GM23248 (cell line): ENCODE data around the gene SLC37A3. TPM values are rescaled to one million over a fixed set of nuclear protein-coding genes. Genes with fewer than 3 reads are reported as not detected.
A peak's percentile ranks its signal among the peaks of the same experiment; 100 is the strongest.

Source experiments
- DNase-seq: peaks from one replicate; pipeline ENCODE4 v3.0.0-alpha.2; 2015
- H2AFZ ChIP-seq: fragments of 200-600 bp; sonication (generic); 2 replicates; pipeline ENCODE4 v1.6.1; 2016; ENCODE audit warnings: antibody characterized with exemption
- H3F3A ChIP-seq: fragments of 200-600 bp; sonication (generic); 2 replicates; pipeline ENCODE4 v1.6.1; 2016; ENCODE audit warnings: mild to moderate bottlenecking, antibody characterized with exemption, mixed run types; ENCODE audit not compliant: insufficient read depth
- H3K27ac ChIP-seq: fragments of 200-600 bp; sonication (generic); 2 replicates; pipeline ENCODE4 v1.5.1; 2016; ENCODE audit warnings: mild to moderate bottlenecking
- H3K27me3 ChIP-seq: fragments of 200-600 bp; sonication (generic); replicated peaks from 2 replicates; pipeline ENCODE4 v1.6.1; 2016; ENCODE audit warnings: mild to moderate bottlenecking; ENCODE audit not compliant: insufficient read depth
- H3K36me3 ChIP-seq: fragments of 200-600 bp; sonication (generic); 2 replicates; pipeline ENCODE4 v1.6.1; 2016; ENCODE audit warnings: low read depth, mild to moderate bottlenecking
- H3K4me1 ChIP-seq: fragments of 200-600 bp; sonication (generic); 2 replicates; pipeline ENCODE4 v1.6.1; 2016; ENCODE audit warnings: mild to moderate bottlenecking; ENCODE audit not compliant: insufficient read depth
- H3K4me2 ChIP-seq: fragments of 200-600 bp; sonication (generic); one replicate; pipeline ENCODE4 v1.6.1; 2016; ENCODE audit warnings: mild to moderate bottlenecking; ENCODE audit not compliant: unreplicated experiment
- H3K4me3 ChIP-seq: fragments of 200-600 bp; sonication (generic); 2 replicates; pipeline ENCODE4 v1.5.1; 2016; ENCODE audit warnings: mild to moderate bottlenecking
- H3K79me2 ChIP-seq: fragments of 200-600 bp; sonication (generic); 2 replicates; pipeline ENCODE4 v1.6.1; 2016; ENCODE audit warnings: mild to moderate bottlenecking; ENCODE audit not compliant: insufficient read depth
- H3K9ac ChIP-seq: fragments of 200-600 bp; sonication (generic); 2 replicates; pipeline ENCODE4 v1.6.1; 2016; ENCODE audit warnings: mild to moderate bottlenecking
- H3K9me2 ChIP-seq: fragments of 200-600 bp; sonication (generic); 2 replicates; pipeline ENCODE4 v1.6.1; 2016; ENCODE audit warnings: mixed run types, mild to moderate bottlenecking, moderate library complexity; ENCODE audit not compliant: insufficient read depth
- H3K9me3 ChIP-seq: fragments of 200-600 bp; sonication (generic); one replicate; pipeline ENCODE4 v1.6.1; 2017; ENCODE audit warnings: low read depth
- H4K20me1 ChIP-seq: fragments of 200-600 bp; sonication (generic); 2 replicates; pipeline ENCODE4 v1.6.0; 2016; ENCODE audit not compliant: insufficient read depth
- EZH2 ChIP-seq: fragments of 200-600 bp; sonication (generic); IDR thresholded peaks from 2 replicates; pipeline ENCODE4 v1.6.1; 2018; ENCODE audit warnings: antibody characterized with exemption, mild to moderate bottlenecking; ENCODE audit not compliant: insufficient read depth, poor library complexity, severe bottlenecking
- EZH2phosphoT487 ChIP-seq: fragments of 200-600 bp; sonication (generic); IDR thresholded peaks from 2 replicates; pipeline ENCODE4 v1.6.1; 2018; ENCODE audit warnings: antibody characterized with exemption, moderate library complexity, mild to moderate bottlenecking, low read depth; ENCODE audit not compliant: insufficient read depth
- WGBS, 2 experiments: methylation state at CpG; one replicate each; pipeline ENCODE4 v1.1.6; 2015 to 2017; ENCODE audit warnings: low lambda C conversion rate in 2 of 2, low coverage in 1 of 2; ENCODE audit errors: missing lambda C conversion rate in 2 of 2; 5-methylcytosine and 5-hydroxymethylcytosine counted together
- in situ Hi-C: fragments of 300-500 bp; cut with MboI; formaldehyde crosslinking; loops from 2 replicates; pipeline ENCODE4 v1.15.0; 2020
- polyA plus RNA-seq: library from polyadenylated mRNA; unstranded; fragments of >200 nt; fragmentation: Nextera tagmentation; extraction: Ambion mirVana; gene quantifications from 2 replicates; pipeline ENCODE4 v1.2.1, GENCODE V29; 2016
- total RNA-seq: library from RNA; depleted of rRNA; stranded (reverse); fragments of >200 nt; shearing (Covaris generic); gene quantifications from 2 replicates; pipeline ENCODE4 v1.2.3, GENCODE V29; 2014

The SLC37A3 gene
- total and polyA plus RNA-seq, 2 experiments from 2014 or later = 39.8 to 61.7 TPM

GRCh38 chr7:140375323-140375722 lies 23.0 kb downstream of the SLC37A3 start:
- Histone ChIP-seq H3K9me3 (no peaks in the 10 kb centered on the region), H3K4me2 (no peak overlapping the region), H3K4me1 (no peaks in the 10 kb centered on the region), H3K36me3 (peaks cover 9% of the 10 kb centered on the region; the same call in 1 of the 2 replicates), H3K4me3 (no peak overlapping the region), H3K79me2 (peaks cover 4% of the 10 kb centered on the region; the same call in 1 of the 2 replicates), H3K9ac (no peak overlapping the region), H4K20me1 (no peaks in the 10 kb centered on the region), H2AFZ (no peak overlapping the region), H3K27me3 (no peaks in the 10 kb centered on the region), H3K27ac (no peak overlapping the region), H3F3A (no peaks in the 10 kb centered on the region), H3K9me2 (no peaks in the 10 kb centered on the region)
- DNase-seq = no peak
- in situ Hi-C loops = no loop called here
- no peak for TF ChIP-seq EZH2phosphoT487
- no peak for TF ChIP-seq EZH2
- WGBS, 2 experiments = 99% methylated on average over 9 of the region's 9 CpGs

- H3K4me3 ChIP-seq = no peak overlapping the region
- no peak for DNase-seq
- H3K36me3 ChIP-seq = no peaks in the 10 kb centered on the region
- no peaks in the 10 kb centered on the region for H3K9me3 ChIP-seq
- H3K9ac ChIP-seq = no peak overlapping the region
- H3K9me2 ChIP-seq = no peaks in the 10 kb centered on the region
- H3K4me2 ChIP-seq = no peak overlapping the region
- in situ Hi-C loops = no loop called here
- H3K27me3 ChIP-seq = no peaks in the 10 kb centered on the region
- peaks cover 4% of the 10 kb centered on the region; the same call in 1 of the 2 replicates for H3K79me2 ChIP-seq
- peaks cover 12% of the 10 kb centered on the region for H3F3A ChIP-seq
- 89 to 92% methylated on average over 4 of the region's 4 CpGs for WGBS, 2 experiments
- H3K4me1 ChIP-seq = peaks cover 13% of the 10 kb centered on the region; the same call in 1 of the 2 replicates
- no peak overlapping the region for H3K27ac ChIP-seq
- no peak overlapping the region for H2AFZ ChIP-seq
- TF ChIP-seq EZH2 (no peak), EZH2phosphoT487 (no peak)
- H4K20me1 ChIP-seq = no peaks in the 10 kb centered on the region
Observed at GRCh38 chr7:140369294-140369693, 29.0 kb downstream of the SLC37A3 start.

GRCh38 chr7:140367528-140367927 lies 30.8 kb downstream of the SLC37A3 start:
- no peak overlapping the region for H3K27ac ChIP-seq
- H3K4me1 ChIP-seq = peaks cover 17% of the 10 kb centered on the region
- peaks cover 17% of the 10 kb centered on the region for H3F3A ChIP-seq
- 83 to 87% methylated on average over 9 of the region's 9 CpGs for WGBS, 2 experiments
- H3K27me3 ChIP-seq = no peaks in the 10 kb centered on the region
- H3K4me3 ChIP-seq = no peak overlapping the region
- no peaks in the 10 kb centered on the region for H3K9me3 ChIP-seq
- no peaks in the 10 kb centered on the region for H3K9me2 ChIP-seq
- H3K36me3 ChIP-seq = no peaks in the 10 kb centered on the region
- no peaks in the 10 kb centered on the region for H4K20me1 ChIP-seq
- H3K9ac ChIP-seq = no peak overlapping the region
- no peak for DNase-seq
- in situ Hi-C loops = no loop called here
- H3K4me2 ChIP-seq = no peak overlapping the region
- TF ChIP-seq EZH2phosphoT487 (no peak), EZH2 (no peak)
- no peaks in the 10 kb centered on the region for H3K79me2 ChIP-seq
- no peak overlapping the region for H2AFZ ChIP-seq

GRCh38 chr7:140364819-140365218 lies 33.5 kb downstream of the SLC37A3 start:
- Histone ChIP-seq H3K79me2 (no peaks in the 10 kb centered on the region), H3K4me2 (no peak overlapping the region), H3F3A (peaks cover 17% of the 10 kb centered on the region), H3K36me3 (no peaks in the 10 kb centered on the region), H3K4me1 (peaks cover 17% of the 10 kb centered on the region), H2AFZ (no peak overlapping the region), H3K9ac (no peak overlapping the region), H3K27ac (peak overlapping the region; percentile 5; the same call in 1 of the 2 replicates), H3K9me2 (no peaks in the 10 kb centered on the region), H3K27me3 (no peaks in the 10 kb centered on the region), H4K20me1 (no peaks in the 10 kb centered on the region), H3K4me3 (no peak overlapping the region), H3K9me3 (no peaks in the 10 kb centered on the region)
- WGBS, 2 experiments = 59 to 67% methylated on average over 3 of the region's 3 CpGs
- in situ Hi-C loops = no loop called here
- TF ChIP-seq EZH2phosphoT487 (no peak), EZH2 (no peak)
- DNase-seq = peak; percentile 18
